NCI-H146 treated with DMSO at 0.1 percent for 48 hours (cell line): ENCODE data around the gene GREB1.

ENCODE experiments used
- DNase-seq: peaks from one replicate; lab custom pipeline; 2025; ENCODE audit not compliant: unreplicated experiment; lab: John Stamatoyannopoulos, UW

The GREB1 gene

GRCh38 chr2:11559066-11559785, 25.4 kb downstream of the GREB1 start:
- no peak for DNase-seq

DNA sequence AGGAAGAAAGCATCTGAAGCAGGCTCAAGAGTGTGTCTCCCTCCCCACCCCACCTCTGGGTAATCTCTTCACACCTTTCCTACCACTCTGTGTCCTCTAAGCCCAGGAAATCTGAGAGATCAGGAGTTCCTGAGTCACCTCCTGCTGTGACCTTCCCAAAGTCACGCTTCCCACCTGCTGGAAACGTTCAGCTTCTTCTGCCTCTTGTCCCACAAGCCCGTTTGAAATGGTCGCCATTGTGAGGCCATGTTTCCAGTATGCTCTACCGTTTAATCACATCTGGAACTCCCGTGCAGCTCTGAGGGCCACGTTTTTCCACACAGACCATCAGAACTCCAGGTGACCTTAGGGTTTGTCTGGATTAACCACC, 25.9 kb downstream of the GREB1 start:
- DNase-seq = no peak

DNA sequence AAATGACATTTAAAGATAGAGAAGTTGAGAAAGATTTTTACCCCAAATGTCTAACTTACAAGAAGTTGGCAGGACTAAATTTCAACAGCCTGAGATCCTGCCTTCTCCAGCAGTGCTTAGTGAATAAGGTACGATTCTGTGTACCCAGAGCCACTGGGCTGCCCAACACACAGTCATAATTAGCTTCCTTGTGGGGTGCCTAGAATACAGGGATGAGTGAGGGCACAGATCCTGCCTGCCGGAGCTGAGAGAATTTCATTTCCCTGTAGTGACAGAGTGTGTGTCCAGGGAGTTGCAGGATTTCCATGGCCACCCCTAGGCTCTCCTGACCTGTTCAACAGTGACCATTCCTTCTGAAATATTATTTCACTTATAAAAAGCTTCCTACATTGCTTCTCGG, 27.0 kb downstream of the GREB1 start:
- no peak for DNase-seq

- DNase-seq = no peak
Observed at GRCh38 chr2:11562011-11562410, 28.2 kb downstream of the GREB1 start.

DNA sequence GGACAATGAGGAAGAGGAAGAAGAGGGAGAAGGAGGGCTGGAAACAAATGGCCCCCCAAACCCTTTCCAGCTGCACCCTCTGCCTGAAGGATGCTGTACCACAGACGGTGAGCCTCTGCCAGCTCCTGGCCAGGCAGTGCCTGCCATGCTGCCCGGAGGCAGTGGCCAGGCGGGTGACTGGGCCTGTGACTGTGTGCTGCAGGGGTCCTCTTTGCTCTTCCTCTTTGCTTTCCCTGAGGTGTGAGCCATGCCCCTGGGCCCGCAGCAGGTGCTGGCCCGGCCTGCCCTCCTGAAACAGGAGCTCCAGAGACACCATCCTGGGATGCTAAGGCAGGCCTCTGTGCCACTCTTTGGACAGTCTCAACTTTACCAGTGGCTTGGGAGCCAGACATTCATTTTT, 28.6 kb downstream of the GREB1 start:
- DNase-seq = no peak

GRCh38 chr2:11563784-11564666, 30.2 kb downstream of the GREB1 start:
- DNase-seq = no peak

DNA sequence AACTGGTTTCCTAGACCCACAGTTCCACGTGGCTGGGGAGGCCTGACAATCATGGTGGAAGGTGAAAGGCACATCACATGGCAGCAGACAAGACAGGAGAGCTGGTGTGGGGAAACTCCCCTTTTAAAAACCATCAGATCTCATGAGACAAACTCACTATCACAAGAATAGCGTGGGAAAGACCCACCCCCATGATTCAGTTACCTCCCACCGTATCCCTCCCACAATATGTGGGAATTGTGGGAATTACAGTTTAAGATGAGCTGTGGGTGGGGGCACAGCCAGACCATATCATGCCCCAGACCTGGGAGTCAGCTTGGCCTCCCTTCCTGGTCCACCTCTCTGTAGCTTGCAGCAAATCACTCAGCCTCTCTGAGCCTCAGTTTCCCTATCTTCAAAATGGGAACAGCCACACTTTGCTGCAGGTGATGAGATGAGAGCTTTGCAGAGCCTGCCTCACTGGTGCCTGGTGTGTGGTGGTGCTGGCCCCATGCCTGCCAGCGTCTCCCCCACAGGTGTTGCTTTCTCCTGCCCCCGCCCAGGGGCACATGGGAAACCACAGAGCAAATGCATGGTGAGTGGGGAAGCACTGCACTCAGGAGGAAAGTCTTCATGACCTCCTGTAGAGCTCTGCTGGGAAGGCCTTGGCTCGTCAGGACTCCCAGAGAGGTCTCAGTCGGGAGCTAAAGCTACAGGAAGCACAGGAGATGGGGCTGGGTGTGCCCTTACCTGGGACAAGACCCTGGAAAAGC, 31.1 kb downstream of the GREB1 start:
- DNase-seq = no peak

DNA sequence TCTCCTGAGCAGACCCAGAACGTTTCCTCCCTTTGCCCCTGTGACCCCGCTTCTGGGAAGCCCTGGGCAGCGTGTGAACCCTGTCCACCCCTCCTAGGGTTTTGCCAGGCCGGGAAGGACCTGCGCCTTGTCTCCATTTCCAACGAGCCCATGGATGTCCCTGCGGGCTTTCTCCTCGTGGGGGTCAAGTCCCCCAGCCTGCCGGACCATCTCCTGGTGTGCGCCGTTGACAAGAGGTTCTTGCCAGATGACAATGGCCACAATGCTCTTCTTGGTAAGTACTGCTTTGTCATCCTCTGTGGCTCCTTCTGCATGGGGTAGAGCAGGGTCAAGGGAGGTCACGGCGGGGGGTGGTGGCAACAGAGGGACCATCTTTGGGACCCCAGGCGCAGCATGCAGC, 32.5 kb downstream of the GREB1 start:
- DNase-seq = no peak

DNA sequence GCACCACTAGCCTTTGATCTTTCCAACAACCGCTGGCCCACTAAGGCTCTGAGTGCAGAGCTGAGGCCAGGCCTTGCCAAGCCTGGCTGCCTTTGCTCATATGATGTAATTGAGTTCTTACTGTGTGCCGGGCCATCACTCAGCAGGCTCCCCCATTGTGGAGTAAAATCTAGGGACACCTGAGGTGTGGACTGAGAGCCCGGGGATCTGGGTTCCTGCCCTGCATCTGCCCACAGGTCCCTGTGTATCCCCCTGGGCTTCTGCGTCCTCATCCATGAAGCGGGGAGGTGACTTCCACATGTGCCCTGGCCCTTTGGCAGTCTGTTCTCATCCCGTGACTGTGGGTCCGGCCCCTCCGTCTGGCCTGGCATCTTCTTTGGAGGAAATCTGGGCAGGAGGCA, 33.8 kb downstream of the GREB1 start:
- no peak for DNase-seq

DNA sequence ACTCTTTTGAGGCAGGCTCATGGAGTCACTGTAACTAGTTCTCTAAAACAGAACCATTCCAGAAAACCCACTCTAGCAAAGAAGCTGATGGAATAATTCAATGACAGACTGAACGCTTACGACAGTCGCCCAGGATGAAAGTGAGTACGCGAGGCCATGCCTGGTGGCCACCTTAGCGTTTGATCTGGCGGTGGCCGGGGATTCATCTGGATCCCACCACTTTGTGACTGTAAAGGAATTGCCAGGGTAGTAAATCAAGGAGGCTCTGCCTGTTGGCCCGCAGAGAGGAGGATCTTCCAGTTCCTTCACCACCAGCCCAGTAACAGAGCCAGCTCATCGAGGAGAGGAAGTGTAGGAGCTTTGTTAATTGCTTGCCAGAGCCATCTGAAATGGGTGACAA, 34.6 kb downstream of the GREB1 start:
- DNase-seq = no peak

DNA sequence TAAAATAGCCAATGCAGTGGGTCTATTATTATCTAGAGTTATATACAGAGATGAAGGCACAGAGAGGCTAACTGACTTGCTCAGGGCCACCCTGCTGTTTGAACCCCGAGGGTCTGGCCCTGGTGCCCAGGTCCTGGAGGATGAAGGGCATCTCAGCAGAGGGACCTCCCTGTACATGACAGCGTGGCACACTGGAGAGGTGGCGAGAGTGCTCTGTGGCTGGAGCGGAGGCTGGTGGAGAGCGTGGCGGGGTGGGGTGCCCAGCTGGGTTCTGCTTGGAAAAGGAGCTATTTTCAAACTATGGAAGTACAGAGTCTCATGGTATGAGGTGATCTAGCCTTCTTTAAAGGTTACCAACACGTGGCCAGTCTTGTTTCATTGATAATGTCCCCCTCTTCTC, 35.8 kb downstream of the GREB1 start:
- no peak for DNase-seq

GRCh38 chr2:11571170-11571569, 37.3 kb downstream of the GREB1 start:
- DNase-seq = no peak

- no peak for DNase-seq
Observed at GRCh38 chr2:11572996-11573395, 39.2 kb downstream of the GREB1 start.

DNA sequence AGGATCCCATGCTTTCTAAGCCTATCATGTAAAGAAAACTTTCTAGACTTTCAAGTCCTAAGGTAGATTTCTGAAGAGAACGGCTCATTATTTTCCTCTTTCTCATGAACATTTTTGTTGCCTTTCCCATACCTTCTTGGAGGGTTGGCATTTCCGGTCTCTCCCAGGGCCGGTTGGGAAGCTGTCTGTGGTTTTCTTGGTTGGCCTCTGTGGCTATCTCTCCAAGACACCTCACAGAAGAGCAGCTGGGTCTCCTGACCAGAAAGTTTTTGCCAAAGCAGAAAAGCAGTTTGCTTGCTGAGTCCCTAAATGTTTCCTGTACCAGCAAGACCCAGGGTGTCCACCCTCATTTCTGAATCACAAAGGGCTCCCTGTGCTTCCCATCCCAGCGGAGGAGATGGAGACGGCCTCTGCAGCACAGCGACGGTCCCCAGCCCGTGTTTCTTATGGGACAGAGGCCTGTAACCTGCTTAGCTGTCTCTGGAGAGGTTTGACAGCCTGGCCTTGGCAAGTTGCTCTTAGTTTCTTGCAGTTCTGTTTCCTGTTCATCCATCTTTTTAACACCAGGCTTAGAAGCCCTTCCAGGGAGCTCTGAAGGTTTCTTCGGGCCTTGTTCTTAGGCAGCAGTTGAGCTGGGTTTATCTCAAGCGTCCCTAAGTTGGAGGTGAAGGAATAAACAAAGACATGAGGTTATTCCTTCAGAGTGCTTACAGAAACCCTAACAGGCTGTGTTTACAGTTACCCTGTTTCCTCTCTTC, 39.8 kb downstream of the GREB1 start:
- DNase-seq = no peak

DNA sequence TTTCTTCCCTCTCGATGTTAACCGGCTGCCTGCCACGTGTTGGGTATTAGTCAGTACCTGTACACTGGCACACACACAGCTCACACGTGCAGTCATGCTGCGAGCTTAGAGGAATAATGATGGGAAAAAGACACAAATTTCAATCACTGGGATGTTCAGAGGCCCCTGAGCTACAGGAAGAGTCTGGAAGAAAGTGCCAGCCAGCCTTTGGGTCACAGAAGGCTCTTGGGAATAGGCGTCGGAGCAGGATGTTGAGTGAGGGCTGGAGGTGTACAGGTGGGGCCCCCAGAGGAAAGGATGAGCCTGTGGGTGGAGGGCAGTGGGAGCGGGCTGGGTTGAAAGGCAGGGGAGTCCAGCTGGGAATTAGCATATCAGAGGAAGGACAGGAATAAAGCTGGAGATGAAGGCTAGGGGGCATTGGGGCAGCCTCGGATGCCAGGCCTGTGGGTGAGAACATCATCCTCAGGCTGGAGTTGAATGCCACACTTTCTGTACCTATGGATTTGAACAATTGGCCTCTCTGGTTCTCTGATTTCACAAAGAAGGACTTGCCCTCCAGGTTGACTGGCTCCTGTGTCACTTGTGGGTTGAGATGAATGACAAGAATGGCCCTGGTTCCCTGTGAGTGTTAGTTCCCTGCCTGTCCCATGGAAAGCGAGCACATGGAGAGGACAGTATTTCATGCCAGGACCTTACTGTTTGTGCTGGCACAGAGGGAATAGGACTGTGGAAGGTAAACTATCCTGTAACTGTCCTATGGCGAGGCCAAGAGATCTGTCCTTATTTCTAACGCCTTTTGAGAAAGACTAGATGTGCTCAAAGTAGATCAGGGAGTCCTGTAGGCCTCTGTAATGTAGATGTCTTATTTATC, 40.6 kb downstream of the GREB1 start:
- DNase-seq = no peak

DNA sequence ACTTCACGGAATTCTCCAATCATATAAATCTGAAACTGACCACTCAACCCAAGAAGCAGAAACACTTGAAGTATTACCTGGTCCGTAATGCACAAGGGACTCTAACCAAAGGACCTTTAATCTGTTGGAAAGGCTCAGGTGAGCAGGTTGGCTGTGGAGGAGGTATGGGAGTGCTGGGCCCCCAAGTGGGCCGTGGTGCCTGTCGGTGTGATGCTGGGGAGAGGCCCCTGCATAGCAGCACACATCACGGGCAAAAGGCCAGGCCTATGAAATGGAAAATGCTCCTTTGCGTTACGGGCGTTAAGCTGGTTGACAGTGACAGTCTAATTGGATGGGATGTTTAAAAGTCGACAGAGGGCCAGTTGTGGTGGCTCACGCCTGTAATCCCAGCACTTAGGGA, 42.6 kb downstream of the GREB1 start:
- no peak for DNase-seq

- no peak for DNase-seq
Observed at GRCh38 chr2:11577101-11577883, 43.4 kb downstream of the GREB1 start.

DNA sequence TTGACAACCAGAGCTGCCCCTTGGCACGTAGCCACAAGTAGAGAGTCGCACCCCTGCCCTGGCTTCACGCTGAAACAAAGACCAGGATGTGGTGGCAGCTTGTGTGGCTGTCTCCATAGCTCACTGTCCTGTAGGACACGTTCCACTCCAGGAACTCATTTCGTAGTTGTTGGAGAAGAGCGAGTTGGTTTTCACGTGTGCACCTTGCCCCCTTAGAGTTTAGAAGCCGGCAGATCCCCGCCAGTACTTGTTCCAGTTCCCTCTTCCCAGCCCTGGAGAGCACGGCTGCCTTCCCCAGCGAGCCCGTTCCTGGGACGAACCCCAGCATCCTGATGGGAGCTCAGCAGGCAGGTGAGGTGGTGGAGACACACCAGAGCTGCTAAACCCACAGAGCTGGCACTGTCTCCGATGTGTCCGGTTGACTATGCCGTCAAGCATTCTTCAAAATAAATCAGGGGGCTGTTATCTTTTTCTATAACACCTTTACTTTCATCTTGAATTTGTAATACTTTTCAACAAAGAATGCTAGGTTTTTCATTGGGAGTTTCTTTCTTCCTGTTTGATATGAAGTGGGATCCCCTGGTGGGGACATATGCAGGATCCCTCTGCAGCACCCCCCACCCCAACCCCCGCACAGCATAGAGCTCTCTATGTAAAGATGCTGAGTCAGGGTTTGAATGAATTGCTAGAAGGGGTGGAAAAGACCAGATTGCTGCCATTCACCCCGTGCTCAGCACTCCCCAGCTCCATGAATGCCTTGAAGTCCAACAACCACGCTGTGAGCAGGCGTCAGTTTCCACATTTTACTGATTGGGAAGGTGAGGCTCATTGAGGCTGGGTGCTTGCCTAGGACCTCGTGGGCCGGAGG, 44.5 kb downstream of the GREB1 start:
- no peak for DNase-seq
